Measurements from ENCODE around the gene KCNA4. TPM values are rescaled to one million over a fixed set of nuclear protein-coding genes. Genes with fewer than 3 reads are reported as not detected.
"Not testable (repeated sequence)": the region's sequence is repeated elsewhere in the genome, so short reads cannot be mapped to it uniquely, and the experiment has no call there.

Gene KCNA4
- 15.6 TPM for total RNA-seq
- long read RNA-seq, full-length matches to known transcripts, result 8 of 14 reads
- long read RNA-seq, partial matches to known transcripts, result 0 of 14 reads
- long read RNA-seq, other reads (novel, unspliced or antisense), result 6 of 14 reads

DNA sequence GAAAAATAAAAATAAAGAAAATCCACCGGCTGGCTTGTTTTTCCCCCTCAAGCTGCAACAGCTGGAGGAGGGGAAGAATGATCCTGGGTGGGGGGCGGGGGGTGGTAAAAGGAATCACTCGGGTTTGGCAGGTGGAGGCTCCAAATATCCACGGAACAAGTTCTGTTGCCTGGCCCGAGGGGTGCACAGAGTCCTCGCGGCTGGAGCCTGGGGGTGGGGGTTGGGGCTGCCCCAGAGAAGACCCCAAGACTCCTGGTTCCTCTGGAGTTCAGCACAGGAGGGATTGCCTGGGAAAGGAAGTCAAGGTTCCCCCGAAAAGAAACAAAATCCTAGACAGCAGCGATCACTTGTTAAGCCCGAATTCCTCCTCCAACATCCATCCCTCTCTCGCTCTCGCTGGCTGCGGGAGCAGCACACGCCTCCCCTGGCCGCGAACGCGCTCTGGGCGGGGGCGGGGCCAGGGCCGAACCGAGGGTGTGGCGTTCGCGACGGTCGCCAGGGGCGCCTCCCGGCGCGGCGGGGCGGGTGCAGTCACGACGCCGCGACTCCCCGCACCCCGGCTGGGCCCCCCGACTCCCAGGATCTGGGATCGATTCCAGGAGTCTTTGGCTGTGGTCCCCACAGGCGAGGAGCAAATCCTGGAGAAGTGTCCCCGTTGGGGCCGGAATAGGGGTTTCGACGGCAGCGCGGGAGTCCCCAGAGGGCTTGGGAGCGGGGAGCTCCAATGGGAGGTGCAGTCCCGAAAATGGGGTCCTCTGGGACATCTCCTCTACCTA, at the start of gene KCNA4:
TSS of gene KCNA4 (minus strand) at position 443 of the 776 bp plus-strand sequence. CDS start 4,352 bp downstream, outside the sequence.
- intact Hi-C loops (cut with DNase I), result loop anchor here (10.0 kb wide), 1 partner anchor 242 kb away; no protein-coding TSS in a partner anchor
- DNase-seq (ENCODE audit: low spot score), result peak; percentile 72

DNA sequence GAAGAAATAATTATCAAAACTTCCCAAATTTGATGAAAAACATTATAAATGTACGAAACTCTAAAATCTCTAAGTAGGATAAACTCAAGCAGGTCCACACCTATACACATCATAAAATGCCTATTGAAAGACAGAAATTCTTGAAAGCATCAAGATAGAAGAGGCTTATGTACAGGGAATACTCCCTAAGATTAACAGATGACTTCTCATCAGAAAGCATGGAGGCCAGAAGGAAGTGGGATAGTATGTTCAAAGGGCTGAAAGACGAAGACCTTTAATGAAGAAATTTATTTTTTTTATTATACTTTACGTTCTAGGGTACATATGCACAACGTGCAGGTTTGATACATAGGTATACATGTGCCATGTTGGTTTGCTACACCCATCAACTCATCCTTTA, 45.3 kb upstream of the KCNA4 start:
- no peak for DNase-seq (ENCODE audit: low spot score)
- intact Hi-C loops (cut with DNase I), result no loop called here

DNA sequence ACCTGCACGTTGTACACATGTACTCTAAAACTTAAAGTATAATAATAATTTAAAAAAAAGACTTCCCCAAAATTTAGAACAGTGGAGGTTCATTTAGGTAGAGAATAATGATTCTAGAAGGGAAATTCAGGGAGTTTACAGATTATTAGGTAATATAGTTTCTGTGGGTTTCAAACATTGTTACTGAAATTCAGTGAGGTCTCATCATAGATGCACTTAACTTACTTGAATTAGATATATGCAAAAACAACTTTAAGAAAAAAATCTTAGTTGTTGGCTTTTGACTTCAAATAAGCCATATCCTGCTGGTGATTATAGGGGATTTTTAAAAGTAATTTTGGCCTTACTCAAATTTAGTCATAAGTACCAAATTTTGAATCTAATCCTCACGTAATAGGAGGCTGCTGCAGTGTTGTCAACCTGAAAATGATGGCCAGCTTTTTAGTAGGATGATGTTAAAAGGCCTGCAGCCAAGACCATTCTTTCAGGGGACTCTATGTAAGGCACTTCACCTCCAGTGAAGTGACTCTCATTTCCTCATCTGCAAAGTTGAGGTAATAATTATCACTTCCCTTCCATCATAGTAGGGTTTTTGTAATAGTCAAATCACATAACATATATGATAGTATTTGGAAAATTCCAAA, 42.5 kb upstream of the KCNA4 start:
- intact Hi-C loops (cut with DNase I), result no loop called here
- no peak for DNase-seq (ENCODE audit: low spot score)

DNA sequence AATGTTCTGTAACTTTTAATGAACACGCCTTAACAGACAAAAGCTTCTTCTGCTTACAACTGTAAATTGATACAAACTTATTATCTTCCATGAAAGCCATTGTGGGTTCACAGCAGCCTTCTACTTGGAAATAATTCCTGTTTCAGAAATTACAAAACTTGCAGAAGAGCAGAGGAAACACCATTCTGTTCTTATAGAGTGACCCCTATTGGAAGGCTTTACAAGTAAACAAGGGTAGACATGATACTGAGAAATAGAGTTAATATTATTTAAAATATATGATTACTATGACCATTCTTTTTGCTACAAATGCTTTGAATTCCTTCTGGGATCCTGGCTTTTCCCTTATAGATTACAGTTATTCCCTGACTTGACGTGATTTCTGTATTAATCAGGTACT, 32.4 kb upstream of the KCNA4 start:
- no peak for DNase-seq (ENCODE audit: low spot score)
- intact Hi-C loops (cut with DNase I), result loop anchor here (10.0 kb wide), 2 partner anchors 204 to 614 kb away; no protein-coding TSS in a partner anchor

DNA sequence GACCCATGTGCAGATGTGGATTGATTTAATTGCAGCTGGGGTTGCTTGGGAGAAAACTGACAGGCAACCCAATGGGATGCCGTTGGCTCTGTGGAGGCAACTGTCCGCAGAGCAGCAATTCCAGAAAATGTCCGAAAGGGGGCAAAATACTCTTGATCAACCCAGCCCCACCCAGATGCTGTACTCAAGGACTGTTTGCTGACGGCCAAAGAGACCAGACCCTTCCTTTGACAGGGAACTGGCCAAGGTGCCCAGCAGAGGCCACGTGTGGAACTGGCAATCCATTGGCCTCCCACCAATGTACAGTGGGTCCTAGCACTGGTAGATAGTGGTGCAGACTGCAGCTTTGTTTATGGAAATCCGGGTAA, 29.7 kb upstream of the KCNA4 start:
- intact Hi-C loops (cut with DNase I), result loop anchor here (10.0 kb wide), 2 partner anchors 202 to 612 kb away; no protein-coding TSS in a partner anchor
- no peak for DNase-seq (ENCODE audit: low spot score)

DNA sequence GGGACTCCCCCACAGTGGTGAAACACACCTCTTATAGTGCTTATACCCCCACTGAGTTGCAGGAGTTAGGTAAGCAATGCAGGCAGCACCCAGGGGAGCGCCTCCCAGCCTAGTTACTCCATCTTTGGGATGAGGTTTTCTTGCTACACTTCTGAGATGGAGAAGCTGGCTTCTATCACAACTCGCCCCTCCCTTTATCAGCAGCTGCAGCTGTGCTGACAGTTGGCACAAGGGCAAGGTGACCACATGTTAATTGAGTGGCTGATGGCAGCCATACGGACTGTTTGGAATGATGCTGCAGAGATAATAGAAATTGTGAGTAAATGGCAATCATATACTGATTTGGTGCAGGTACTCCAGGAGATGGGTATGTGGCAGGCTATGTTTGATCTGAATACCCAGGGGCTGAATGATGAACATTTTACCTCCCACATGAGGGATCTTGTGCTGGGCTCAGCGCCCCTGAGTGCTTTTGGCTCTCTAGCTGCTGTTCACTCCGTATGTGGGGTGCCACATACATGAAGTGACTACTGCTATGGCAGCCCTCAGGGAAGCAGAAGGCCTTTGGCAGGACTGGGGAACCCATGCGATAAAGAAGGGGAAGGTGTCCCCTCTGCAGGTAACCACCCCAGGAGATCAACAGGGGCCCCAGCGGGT, 29.2 kb upstream of the KCNA4 start:
- intact Hi-C loops (cut with DNase I), result loop anchor here (10.0 kb wide), 2 partner anchors 201 to 611 kb away; no protein-coding TSS in a partner anchor
- no peak for DNase-seq (ENCODE audit: low spot score)

DNA sequence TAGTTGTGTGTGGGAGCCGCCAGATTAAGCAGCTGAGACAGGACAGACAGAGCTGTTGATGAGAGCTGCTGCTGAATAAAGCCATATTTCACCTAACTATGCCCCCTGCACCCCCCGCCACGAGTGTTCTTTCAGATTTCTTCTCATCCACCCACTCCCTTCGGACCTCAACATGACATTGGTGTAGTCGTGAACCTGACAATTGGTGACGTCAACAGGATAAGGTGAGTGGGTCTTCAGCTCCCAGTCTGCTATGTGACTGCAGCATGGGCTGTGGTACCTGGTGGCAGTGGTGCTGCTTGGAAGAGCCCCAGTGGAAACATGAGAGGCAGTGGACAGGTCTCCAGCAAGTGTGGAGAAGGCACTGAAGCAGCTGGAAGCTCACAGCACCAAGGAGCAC, 28.3 kb upstream of the KCNA4 start:
- no peak for DNase-seq (ENCODE audit: low spot score)
- intact Hi-C loops (cut with DNase I), result loop anchor here (10.0 kb wide), 2 partner anchors 200 to 610 kb away; no protein-coding TSS in a partner anchor

DNA sequence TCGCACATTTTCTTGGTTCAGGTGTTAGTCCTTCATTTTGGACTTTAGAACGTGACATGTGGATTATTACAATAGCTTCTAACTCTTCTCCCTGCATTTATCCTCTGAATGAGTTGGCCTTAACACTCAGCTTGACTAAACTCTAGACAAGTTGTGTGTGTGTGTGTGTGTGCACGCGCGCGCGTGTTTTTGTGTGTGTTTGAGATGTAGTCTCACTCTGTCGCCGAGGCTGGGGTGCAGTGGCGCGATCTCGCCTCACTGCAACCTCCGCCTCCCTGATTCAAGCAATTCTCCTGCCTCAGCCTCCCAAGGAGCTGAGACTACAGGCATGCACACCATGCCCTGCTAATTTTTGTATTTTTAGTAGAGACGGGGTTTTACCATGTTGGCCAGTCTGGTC, 24.3 kb upstream of the KCNA4 start:
- no peak for DNase-seq (ENCODE audit: low spot score)
- intact Hi-C loops (cut with DNase I), result loop anchor here (10.0 kb wide), 2 partner anchors 196 to 606 kb away; no protein-coding TSS in a partner anchor

DNA sequence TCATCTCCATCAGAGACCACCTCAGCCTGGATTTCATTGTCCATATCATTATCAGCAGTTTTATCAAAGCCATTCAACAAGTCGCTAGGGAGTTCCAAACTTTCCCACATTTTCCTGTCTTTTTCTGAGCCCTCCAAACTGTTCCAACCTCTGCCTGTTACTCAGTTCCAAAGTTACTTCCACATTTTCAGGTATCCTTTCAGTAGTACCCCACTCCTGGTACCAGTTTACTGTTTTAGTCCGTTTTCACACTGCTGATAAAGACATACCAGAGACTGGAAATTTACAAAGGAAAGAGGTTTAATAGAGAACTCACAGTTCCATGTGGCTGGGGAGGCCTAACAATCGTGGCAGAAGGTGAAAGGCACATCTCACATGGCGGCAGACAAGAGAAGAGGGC, 17.9 kb upstream of the KCNA4 start:
- intact Hi-C loops (cut with DNase I); DNase-seq (ENCODE audit: low spot score): not testable (repeated sequence)

DNA sequence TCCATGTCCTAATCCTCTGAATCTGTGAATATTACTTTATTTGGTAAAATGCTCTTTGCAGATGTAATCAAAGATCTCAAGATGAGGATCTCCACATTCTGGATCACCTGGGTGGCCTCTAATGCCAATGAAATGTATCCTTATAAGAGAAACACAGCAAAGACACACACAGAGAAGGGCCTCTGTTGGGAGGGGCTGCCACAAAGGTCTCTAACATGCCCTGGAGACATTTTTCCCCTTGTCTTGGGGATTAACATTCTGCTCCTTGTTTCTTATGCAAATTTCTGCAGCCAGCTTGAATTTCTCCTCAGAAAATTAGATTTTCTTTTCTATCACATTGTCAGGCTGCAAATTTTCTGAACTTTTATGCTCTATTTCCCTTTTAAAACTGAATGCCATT, 17.3 kb upstream of the KCNA4 start:
- intact Hi-C loops (cut with DNase I); DNase-seq (ENCODE audit: low spot score): not testable (repeated sequence)

DNA sequence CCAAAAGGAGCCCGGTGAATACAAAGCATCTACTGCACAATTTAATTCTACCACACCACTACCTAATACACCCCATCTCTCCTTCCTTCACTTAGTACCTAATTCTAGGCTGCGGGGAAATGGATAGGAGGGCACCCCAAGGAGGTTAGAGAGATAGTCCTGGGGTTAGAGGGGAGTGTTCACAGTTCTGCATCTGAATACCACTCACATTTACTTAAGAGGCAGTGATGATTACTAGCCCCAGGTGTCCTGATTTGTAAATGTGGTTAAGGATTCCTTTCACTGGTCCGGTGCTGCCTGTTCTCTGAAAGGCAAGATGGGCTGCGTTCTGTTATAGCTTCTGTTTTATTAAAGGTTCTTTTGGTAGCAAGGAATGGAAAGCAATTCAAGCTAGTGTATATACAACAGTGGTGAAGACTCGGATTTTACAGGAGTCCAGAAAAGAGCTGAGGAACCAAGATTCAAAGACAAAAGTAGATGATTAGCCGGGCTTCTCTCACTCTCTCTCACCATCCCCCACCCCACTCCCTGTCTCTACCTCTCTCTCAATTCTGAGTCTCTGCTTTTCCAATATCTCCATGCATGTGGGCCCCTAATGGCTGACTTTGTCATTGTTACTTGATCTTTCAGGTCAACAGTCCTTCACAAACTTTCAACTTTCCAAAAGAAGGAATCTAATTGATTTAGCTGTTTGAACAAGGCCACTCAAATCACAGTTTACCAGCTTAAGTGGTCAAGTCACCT, 8.7 kb upstream of the KCNA4 start:
- intact Hi-C loops (cut with DNase I), result no loop called here
- DNase-seq (ENCODE audit: low spot score), result no peak

DNA sequence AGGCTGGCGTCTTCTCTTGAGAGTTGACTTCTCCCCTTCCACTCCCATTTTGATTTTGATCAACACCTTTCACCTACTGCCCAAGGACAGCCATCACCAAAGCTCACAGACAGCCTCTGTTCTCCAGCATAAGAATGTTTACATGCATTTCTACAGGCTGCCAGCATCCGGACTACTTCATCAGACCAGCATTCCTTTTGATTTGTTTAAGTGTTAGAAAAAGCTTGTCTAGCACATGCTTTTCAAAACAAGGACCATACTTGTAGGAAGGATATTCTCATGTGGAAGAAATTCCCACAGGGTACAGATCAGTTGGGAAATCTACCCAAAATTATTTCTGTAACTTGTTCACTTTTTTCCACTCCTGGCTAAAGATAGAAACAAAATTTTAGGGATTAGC, 6.2 kb upstream of the KCNA4 start:
- intact Hi-C loops (cut with DNase I), result no loop called here
- DNase-seq (ENCODE audit: low spot score), result no peak

DNA sequence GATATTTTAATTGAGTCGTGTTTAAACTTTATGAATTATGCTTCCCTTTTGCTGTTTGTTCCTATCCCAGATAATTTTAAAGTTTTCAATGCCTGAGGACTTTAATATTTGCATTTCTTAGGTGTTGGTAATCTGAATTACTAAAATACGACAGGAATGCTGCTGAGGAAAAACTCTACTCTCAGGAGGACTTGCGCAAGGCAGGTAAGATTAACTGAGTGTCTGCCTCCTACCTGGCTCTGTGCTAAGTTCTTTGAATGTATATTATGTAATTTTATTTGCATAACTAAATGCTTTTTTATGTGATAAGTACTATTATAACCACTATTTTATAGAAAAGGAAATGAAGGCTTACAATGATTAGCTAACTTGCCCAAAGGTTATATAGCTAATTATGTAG, 2.7 kb upstream of the KCNA4 start:
- no peak for DNase-seq (ENCODE audit: low spot score)
- intact Hi-C loops (cut with DNase I), result loop anchor here (10.0 kb wide), 1 partner anchor 245 kb away; no protein-coding TSS in a partner anchor

DNA sequence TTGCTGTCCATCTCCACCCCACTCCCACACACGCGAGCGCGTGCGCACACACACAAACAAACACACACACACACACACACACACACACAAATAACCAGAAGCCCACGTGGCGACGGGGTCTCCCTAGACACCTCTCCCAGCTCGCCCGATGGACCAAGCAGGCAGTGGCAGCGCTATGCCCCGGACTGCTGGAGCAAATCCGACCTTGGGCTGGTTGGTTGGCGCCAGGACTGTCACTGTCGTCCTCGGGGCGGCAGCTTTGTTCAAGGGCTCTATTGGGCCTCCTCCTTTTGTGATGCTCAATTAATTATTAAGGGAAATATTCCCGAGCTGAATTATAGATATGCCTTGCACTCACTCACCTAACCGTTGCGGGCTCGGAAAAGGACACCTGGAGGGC, 1.7 kb upstream of the KCNA4 start:
- no peak for DNase-seq (ENCODE audit: low spot score)
- intact Hi-C loops (cut with DNase I), result loop anchor here (10.0 kb wide), 1 partner anchor 244 kb away; no protein-coding TSS in a partner anchor

DNA sequence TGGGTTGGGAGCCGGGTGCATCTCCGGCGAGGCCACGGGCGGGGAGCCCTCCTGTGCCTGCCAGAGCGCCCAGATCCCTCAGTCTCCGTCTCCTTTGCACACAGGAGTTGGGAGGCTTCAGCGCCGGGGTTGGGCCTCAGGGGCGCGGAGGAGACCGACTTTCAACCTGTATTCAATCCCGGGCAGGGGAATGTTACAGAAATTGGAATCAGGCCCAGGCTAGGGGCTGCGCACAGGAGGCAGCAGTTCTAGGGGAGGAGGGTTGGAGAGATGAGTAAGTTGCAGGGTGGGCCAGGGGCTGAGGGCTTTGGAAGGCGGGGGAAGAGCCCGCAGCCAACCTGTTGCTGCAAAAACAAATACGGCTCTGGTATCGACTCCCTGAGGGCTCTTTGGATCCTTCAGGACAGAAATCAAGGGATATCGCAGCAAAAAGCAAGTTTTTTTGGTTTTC, 640 bp upstream of the KCNA4 start:
- no peak for DNase-seq (ENCODE audit: low spot score)
- intact Hi-C loops (cut with DNase I), result loop anchor here (10.0 kb wide), 1 partner anchor 243 kb away; no protein-coding TSS in a partner anchor

DNA sequence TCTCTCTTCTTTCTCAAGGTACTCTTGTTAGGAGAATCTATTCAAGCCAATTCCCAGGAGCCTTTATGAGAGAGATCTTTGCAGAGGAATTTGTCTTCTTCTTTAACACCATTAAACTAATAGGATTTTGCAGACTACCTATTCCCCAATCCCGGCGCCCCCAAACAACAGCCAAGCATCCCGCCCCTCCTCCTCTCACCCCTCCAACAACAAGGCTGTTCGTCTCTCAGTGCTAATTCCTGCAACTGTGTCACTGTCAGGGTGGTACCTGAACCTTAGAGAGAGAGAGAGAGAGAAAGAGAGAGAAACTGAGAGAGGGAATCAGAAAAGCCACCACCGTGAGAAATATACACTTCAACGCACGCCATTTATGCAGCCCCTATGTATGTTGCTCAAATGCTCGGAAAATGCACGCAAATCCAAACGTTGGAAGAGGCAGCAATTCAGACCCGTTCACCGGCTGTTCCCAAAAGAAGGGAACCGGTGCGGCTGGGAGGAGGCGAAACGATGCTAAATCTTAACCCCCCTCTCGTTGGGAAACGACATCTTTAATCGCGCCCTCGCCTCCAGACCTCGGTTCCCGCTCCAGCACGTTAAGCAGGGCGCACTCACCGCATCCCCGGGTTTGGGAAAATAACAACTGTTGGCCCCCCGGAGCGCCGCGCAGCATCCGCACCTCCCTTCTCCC, 961 bp downstream of the KCNA4 start:
- DNase-seq (ENCODE audit: low spot score), result no peak
- intact Hi-C loops (cut with DNase I), result loop anchor here (10.0 kb wide), 1 partner anchor 241 kb away; no protein-coding TSS in a partner anchor

DNA sequence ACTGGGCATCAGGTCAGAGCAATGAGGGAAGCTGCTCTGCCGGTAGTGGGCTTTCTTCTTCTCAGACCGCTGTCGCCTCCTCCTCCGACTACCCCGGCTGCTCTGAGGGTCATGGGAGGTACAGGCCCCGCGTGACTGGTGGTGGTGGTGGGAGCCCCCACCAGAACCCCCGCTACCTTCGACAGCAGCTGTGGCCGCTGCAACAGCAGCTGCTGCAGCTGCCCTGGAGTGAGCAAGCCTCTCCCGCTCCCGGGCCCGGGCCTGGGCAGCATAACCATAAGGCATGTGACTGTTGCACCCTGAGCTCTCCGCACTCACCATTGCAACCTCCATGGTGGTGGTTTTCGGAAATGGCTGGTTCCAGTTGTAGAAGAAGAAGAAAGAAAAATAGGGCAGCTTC, 4.5 kb downstream of the KCNA4 start:
- intact Hi-C loops (cut with DNase I), result loop anchor here (10.0 kb wide), 1 partner anchor 238 kb away; no protein-coding TSS in a partner anchor
- no peak for DNase-seq (ENCODE audit: low spot score)

DNA sequence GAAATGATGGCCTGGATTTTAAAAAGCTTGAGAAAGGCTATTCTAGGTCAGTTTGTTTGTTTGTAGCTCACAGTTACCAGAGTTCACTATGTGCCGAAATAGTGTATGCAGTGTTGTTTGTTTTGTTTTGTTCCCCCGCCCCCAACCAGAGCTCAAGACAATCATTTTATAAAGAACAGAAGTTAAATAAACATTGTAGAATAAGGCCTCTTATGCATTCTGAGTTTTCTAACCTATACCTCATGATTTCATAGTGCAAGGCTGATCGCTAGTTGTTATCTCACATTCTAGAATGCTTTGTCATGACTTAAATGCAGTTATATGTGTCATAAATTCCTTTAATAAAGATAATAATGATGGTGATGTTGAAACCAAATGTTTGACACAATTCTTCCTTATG, 7.8 kb downstream of the KCNA4 start:
- intact Hi-C loops (cut with DNase I), result no loop called here
- no peak for DNase-seq (ENCODE audit: low spot score)
